Stimulated activated CD8-positive, alpha-beta memory T cell treated with anti-CD3 and anti-CD28 coated beads, Interleukin-15, amount 100 ng/mL, for 24 hours (primary cell): ENCODE data around the gene ZNF697.
"Not testable (repeated sequence)": the region's sequence is repeated elsewhere in the genome, so short reads cannot be mapped to it uniquely, and the experiment has no call there.

Experiments
- DNase-seq: peaks from one replicate; pipeline ENCODE4 v3.0.0-alpha.2; 2020; ENCODE audit warnings: low read depth

Gene ZNF697

GRCh38 chr1:119602789-119603188 is 45.3 kb downstream of the ZNF697 start:
- not testable (repeated sequence) for DNase-seq

GRCh38 chr1:119602169-119602568 is 45.9 kb downstream of the ZNF697 start:
- DNase-seq = no peak

GRCh38 chr1:119600976-119601375 is 47.1 kb downstream of the ZNF697 start:
- no peak for DNase-seq

- no peak for DNase-seq
These were observed 47.5 kb downstream of the ZNF697 start for GRCh38 chr1:119600561-119600960.

GRCh38 chr1:119595606-119596005 is 52.5 kb downstream of the ZNF697 start:
- DNase-seq = no peak

- DNase-seq = no peak
These were observed 52.9 kb downstream of the ZNF697 start for GRCh38 chr1:119595168-119595567.

GRCh38 chr1:119594376-119594775 is 53.7 kb downstream of the ZNF697 start:
- DNase-seq = no peak

GRCh38 chr1:119593805-119594204 is 54.3 kb downstream of the ZNF697 start:
- no peak for DNase-seq

GRCh38 chr1:119590393-119590792 is 57.7 kb downstream of the ZNF697 start:
- DNase-seq = no peak

GRCh38 chr1:119588621-119589020 is 59.4 kb downstream of the ZNF697 start:
- no peak for DNase-seq

GRCh38 chr1:119587341-119587740 is 60.7 kb downstream of the ZNF697 start:
- DNase-seq = no peak

GRCh38 chr1:119585801-119586200 is 62.3 kb downstream of the ZNF697 start:
- DNase-seq = not testable (repeated sequence)

GRCh38 chr1:119582801-119583200 is 65.3 kb downstream of the ZNF697 start:
- DNase-seq = no peak

GRCh38 chr1:119581076-119581475 is 67.0 kb downstream of the ZNF697 start:
- DNase-seq = not testable (repeated sequence)

GRCh38 chr1:119573886-119574285 is 74.2 kb downstream of the ZNF697 start:
- DNase-seq = no peak

GRCh38 chr1:119569930-119570622 is 78.0 kb downstream of the ZNF697 start:
- DNase-seq = not testable (repeated sequence)
